ENCODE measurements around the gene CLEC4M.
"Not testable (repeated sequence)": the region's sequence is repeated elsewhere in the genome, so short reads cannot be mapped to it uniquely, and the experiment has no call there.

Gene CLEC4M

GRCh38 chr19:7742575-7742974, 20.5 kb upstream of the CLEC4M start:
- DNase-seq = no peak

GRCh38 chr19:7742991-7743390, 20.1 kb upstream of the CLEC4M start:
- DNase-seq = no peak

GRCh38 chr19:7743425-7743841, 19.6 kb upstream of the CLEC4M start:
- DNase-seq = no peak

GRCh38 chr19:7744199-7744786, 18.8 kb upstream of the CLEC4M start:
- no peak for DNase-seq

- no peak for DNase-seq
Observed at GRCh38 chr19:7744871-7745650, 18.0 kb upstream of the CLEC4M start.

GRCh38 chr19:7746306-7746705, 16.7 kb upstream of the CLEC4M start:
- not testable (repeated sequence) for DNase-seq

- DNase-seq = no peak
Observed at GRCh38 chr19:7746903-7747884, 15.8 kb upstream of the CLEC4M start, which contains the start of gene CD209. Gene CD209, minus strand, starts transcription at chr19:7747534. Its CDS starts 23 bp downstream, at chr19:7747511.

GRCh38 chr19:7748171-7748570, 14.9 kb upstream of the CLEC4M start:
- DNase-seq = no peak

- no peak for DNase-seq
Observed at GRCh38 chr19:7748756-7749155, 14.3 kb upstream of the CLEC4M start.

GRCh38 chr19:7751157-7751783, 11.8 kb upstream of the CLEC4M start:
- DNase-seq = no peak

GRCh38 chr19:7756258-7756657, 6.8 kb upstream of the CLEC4M start:
- DNase-seq = no peak

GRCh38 chr19:7757358-7757757, 5.7 kb upstream of the CLEC4M start:
- no peak for DNase-seq

GRCh38 chr19:7759156-7759555, 3.9 kb upstream of the CLEC4M start:
- DNase-seq = no peak

- DNase-seq = no peak
Observed at GRCh38 chr19:7763696-7764095, 653 bp downstream of the CLEC4M start.

- not testable (repeated sequence) for DNase-seq
Observed at GRCh38 chr19:7764157-7764556, 1.1 kb downstream of the CLEC4M start.

GRCh38 chr19:7765043-7765442, 2.0 kb downstream of the CLEC4M start:
- not testable (repeated sequence) for DNase-seq

- DNase-seq = no peak
Observed at GRCh38 chr19:7766535-7766934, 3.5 kb downstream of the CLEC4M start.

- no peak for DNase-seq
Observed at GRCh38 chr19:7767487-7767886, 4.4 kb downstream of the CLEC4M start.

GRCh38 chr19:7769171-7769570, 6.1 kb downstream of the CLEC4M start:
- no peak for DNase-seq

GRCh38 chr19:7771072-7771471, 8.0 kb downstream of the CLEC4M start:
- DNase-seq = no peak

GRCh38 chr19:7772752-7773291, 9.8 kb downstream of the CLEC4M start:
- DNase-seq = no peak

- DNase-seq = no peak
Observed at GRCh38 chr19:7773841-7774240, 10.8 kb downstream of the CLEC4M start.

- no peak for DNase-seq
Observed at GRCh38 chr19:7775761-7776160, 12.7 kb downstream of the CLEC4M start.

All from NCI-H187 (cell line).